SW480 (cell line): ENCODE measurements around the gene SLC27A1.
A peak's percentile ranks its signal among the peaks of the same experiment; 100 is the strongest.
"Not testable (repeated sequence)": the region's sequence is repeated elsewhere in the genome, so short reads cannot be mapped to it uniquely, and the experiment has no call there.

Experiments used
- DNase-seq: peaks from one replicate; pipeline ENCODE4 v3.0.0-alpha.2; 2016; ENCODE audit warnings: low spot score

The SLC27A1 gene

DNA sequence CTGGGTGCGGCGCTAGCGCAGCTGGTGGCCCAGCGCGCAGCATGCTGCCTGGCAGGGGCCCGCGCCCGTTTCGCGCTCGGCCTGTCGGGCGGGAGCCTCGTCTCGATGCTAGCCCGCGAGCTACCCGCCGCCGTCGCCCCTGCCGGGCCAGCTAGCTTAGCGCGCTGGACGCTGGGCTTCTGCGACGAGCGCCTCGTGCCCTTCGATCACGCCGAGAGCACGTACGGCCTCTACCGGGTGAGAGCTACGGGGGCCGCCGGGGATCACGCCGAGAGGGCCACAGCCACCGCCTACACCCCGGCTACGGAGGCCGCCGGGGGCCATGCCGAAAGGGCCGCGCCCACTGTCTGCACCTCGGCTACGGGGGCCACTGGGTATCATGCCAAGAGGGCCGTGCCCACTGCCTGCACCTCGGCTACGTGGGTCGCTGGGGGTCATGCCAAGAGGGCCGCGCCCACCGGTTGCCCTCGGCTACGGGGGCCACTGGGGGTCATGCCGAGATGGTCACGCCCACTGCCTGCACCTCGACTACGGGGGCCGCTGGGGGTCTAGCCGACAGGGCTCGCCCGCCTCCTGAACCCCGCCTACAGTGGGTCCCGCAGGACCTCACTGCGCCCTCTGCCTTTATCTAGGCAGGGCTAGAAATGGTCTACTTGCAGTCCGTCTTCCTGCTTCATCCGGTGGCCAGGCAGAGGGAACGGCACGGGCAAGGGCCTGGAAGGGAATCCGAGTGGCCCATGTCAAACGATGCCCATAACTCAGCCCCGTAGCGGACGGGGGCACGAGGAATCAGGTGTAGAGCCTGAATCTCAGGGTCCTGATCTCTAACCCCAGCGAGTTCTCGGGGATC, 41.6 kb downstream of the SLC27A1 start:
- peak; percentile 76 for DNase-seq

DNA sequence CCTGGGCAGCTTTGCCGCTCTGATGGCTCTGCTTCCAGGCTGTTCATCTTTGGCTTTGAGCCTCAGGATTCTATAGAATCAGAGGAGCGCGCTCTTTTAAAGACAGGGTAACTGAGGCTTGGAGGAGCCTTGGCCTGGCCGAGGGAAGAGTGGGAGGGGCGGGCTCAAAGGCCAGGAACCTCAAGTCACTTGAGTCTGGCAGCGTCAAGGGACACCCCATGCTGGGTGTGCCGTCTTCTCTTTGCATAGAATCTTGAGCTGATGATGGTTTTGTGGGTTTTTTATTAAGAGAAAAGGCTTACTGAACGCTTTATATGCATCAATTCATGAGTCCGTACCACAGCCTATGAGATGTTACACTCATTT, 42.2 kb downstream of the SLC27A1 start:
- DNase-seq: no peak

- no peak for DNase-seq
Observed at GRCh38 chr19:17515408-17516149, 45.3 kb downstream of the SLC27A1 start.

GRCh38 chr19:17517898-17518297, 47.6 kb downstream of the SLC27A1 start:
- DNase-seq: no peak

GRCh38 chr19:17518654-17519053, 48.3 kb downstream of the SLC27A1 start:
- DNase-seq: not testable (repeated sequence)

DNA sequence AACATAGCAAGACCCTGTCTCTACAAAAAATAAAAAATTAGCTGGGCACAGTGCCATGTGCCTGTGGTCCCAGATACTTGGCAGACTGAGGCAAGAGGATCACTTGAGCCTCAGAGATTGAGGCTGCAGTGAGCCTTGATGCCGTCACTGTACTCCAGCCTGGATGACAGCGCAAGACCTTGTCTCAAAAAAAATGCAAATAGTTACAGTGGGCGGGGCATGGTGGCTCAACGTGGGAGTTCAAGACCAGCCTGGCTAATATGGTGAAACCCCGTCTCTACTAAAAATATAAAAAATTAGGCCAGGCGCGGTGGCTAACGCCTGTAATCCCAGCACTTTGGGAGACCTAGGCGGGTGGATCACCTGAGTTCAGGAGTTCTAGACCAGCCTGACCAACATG, 49.6 kb downstream of the SLC27A1 start:
- DNase-seq: no peak

- DNase-seq: no peak
Observed at GRCh38 chr19:17520865-17521264, 50.5 kb downstream of the SLC27A1 start.

- DNase-seq: no peak
Observed at GRCh38 chr19:17522988-17523872, 52.9 kb downstream of the SLC27A1 start.

DNA sequence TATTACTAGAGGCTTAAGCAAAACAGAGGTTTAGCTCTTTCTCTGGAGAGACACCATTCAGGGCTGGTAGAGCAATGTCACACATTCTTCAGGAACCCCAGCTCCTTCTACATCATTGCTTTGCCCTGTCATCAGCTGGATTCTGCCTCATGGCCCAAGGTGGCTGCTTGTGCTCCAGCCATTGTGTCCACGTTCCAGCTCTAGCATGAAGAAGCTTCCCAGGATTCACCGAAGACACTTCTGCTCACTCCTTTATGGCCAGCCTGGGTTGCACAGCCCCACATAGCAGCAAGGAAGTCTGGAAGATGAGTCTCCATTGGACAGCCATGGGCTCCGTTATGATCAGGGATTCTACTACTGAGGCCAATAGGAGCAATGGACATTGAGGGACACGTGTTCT, 54.3 kb downstream of the SLC27A1 start:
- DNase-seq: no peak

DNA sequence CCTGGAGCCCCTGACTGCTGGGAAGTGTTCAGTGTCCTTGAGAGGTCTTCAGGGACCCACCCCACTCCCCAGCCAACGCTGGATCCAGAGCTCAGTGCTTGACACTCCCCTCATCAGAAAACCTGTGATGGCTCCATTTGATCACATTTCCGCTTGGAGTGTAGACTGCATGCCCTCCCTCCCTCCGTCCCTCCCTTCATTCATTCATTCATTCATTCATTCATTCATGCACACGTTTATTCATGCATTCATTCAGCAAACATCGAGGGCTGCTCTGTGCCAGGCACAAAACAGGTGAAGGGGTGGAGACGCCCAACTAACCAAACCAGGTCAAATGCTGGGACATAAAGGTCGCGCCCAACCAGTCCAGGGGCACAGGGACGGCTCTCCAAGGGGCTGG, 54.8 kb downstream of the SLC27A1 start:
- DNase-seq: no peak

GRCh38 chr19:17526922-17527321, 56.6 kb downstream of the SLC27A1 start:
- no peak for DNase-seq

- no peak for DNase-seq
Observed at GRCh38 chr19:17527326-17527725, 57.0 kb downstream of the SLC27A1 start.

DNA sequence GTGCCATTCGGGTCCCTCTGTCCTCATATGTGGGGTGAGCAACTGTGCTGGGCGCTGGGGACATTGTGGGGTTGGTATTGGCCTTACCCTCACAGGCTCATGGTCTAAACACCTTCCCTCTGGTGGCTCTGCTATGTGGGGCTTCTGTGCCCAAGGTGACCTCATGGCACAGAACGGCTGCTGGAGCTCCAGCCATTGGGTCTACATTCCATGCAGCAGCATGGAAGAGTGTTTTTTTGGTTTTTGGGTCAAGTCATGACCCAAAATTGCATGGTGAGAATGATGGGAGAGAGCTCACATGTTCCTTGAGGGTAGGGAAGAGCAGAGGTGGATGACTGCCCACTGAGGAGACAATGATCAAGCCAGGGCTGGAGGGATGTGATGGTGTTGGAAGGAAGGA, 58.3 kb downstream of the SLC27A1 start:
- DNase-seq: no peak

GRCh38 chr19:17529239-17530158, 59.2 kb downstream of the SLC27A1 start:
- DNase-seq: no peak

- DNase-seq: no peak
Observed at GRCh38 chr19:17530586-17530985, 60.3 kb downstream of the SLC27A1 start.

- no peak for DNase-seq
Observed at GRCh38 chr19:17532116-17532515, 61.8 kb downstream of the SLC27A1 start.

DNA sequence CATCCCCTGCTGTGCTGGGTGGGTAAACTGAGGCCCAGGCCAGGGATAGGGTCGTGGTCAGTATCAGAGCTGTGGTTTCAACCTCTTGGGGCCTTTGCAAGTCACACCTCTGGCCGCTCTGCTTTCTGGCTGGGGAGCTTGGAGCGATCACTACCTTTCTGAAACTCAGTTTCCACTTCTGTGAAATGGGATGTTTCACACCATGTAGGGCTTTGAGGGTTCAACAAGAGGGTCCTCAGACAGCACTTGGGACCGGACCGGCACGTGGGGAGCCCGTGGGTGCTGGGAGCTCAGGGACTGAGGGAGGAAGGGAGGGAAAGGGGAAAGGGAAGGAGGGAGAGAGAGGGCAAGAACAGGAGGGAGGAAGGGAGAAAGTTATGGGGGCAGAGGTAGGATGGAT, 62.2 kb downstream of the SLC27A1 start:
- DNase-seq: no peak

GRCh38 chr19:17534767-17535166, 64.4 kb downstream of the SLC27A1 start:
- no peak for DNase-seq

- no peak for DNase-seq
Observed at GRCh38 chr19:17536955-17537354, 66.6 kb downstream of the SLC27A1 start.

- no peak for DNase-seq
Observed at GRCh38 chr19:17538684-17539237, 68.4 kb downstream of the SLC27A1 start.
